Fibroblast of mammary gland (primary cell): ENCODE measurements around the gene JARID2.

Source experiments
- DNase-seq: peaks from one replicate; pipeline ENCODE4 v3.0.0-alpha.2; 2010; ENCODE audit warnings: low read depth
- H3K4me3 ChIP-seq: 2 replicates; pipeline ENCODE4 v1.5.1; 2011; ENCODE audit warnings: low read depth, mild to moderate bottlenecking, low read length, moderate library complexity; ENCODE audit not compliant: control insufficient read depth
- TF ChIP-seq, protein P1 (sequence below): conservative IDR thresholded peaks from 2 replicates; pipeline ENCODE4 v1.5.1; 2011; ENCODE audit warnings: low read depth, low read length, inconsistent platforms; ENCODE audit not compliant: control insufficient read depth, insufficient read depth

Gene JARID2

GRCh38 chr6:15264902-15265761, 19.3 kb downstream of the JARID2 start:
- peak; percentile 69 for DNase-seq
- TF ChIP-seq, protein P1, sequence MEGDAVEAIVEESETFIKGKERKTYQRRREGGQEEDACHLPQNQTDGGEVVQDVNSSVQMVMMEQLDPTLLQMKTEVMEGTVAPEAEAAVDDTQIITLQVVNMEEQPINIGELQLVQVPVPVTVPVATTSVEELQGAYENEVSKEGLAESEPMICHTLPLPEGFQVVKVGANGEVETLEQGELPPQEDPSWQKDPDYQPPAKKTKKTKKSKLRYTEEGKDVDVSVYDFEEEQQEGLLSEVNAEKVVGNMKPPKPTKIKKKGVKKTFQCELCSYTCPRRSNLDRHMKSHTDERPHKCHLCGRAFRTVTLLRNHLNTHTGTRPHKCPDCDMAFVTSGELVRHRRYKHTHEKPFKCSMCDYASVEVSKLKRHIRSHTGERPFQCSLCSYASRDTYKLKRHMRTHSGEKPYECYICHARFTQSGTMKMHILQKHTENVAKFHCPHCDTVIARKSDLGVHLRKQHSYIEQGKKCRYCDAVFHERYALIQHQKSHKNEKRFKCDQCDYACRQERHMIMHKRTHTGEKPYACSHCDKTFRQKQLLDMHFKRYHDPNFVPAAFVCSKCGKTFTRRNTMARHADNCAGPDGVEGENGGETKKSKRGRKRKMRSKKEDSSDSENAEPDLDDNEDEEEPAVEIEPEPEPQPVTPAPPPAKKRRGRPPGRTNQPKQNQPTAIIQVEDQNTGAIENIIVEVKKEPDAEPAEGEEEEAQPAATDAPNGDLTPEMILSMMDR: no peak
- H3K4me3 ChIP-seq: no peak overlapping the region

DNA sequence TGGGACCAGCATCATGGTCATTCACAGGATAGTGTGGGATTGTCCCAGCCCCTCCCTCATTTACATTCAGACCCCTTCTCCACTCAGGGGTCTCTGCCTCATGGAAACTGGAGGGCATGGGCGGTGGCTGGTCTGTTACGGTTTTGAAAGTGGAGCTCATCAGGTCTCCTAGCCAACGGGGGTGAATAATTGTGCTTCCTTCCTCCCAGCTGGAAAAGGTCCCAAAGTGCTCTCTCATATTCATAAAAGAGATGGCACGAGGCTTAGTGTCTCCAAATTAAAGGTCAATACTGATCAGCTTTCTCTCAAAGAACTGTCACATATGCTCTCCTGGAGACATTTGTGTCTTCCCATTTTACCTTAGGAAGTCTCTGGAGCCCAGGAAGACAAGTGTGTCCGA, 19.9 kb downstream of the JARID2 start:
- no peak overlapping the region for H3K4me3 ChIP-seq
- TF ChIP-seq, protein P1: no peak

DNA sequence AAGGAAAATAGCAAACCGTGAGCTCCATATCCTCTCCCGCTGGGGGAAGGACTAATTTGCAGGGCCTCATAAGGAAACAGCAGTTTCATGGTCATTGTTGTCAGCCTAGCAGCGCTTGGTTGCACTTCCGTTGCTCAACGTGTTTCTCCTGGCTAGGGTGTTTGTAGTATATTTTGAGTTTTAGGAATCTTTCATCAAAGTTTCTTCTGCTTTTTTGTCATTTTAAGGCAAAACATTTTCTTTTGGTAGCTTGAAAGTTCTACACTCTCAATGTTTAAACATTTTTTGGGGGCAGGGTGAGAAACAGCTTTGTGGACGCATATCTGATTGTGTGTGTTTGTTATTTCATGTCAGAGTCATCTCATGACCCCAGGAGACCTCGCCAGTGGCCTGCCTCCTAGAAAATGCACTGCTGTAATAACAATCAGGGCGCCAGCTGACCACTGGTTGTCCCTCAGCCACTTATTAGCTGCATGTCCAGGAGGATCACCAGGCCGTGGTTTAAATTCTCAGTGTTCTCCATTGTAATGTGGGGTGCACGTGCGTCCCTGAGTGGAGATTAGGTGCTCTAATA, 20.6 kb downstream of the JARID2 start:
- TF ChIP-seq, protein P1: no peak
- DNase-seq: no peak
- no peak overlapping the region for H3K4me3 ChIP-seq

More for the DNA sequence above, 19.9 kb downstream of the JARID2 start:
- no peak for DNase-seq

- TF ChIP-seq, protein P1: no peak
- no peak for DNase-seq
- no peak overlapping the region for H3K4me3 ChIP-seq
These were observed 21.4 kb downstream of the JARID2 start for GRCh38 chr6:15267221-15267620.

DNA sequence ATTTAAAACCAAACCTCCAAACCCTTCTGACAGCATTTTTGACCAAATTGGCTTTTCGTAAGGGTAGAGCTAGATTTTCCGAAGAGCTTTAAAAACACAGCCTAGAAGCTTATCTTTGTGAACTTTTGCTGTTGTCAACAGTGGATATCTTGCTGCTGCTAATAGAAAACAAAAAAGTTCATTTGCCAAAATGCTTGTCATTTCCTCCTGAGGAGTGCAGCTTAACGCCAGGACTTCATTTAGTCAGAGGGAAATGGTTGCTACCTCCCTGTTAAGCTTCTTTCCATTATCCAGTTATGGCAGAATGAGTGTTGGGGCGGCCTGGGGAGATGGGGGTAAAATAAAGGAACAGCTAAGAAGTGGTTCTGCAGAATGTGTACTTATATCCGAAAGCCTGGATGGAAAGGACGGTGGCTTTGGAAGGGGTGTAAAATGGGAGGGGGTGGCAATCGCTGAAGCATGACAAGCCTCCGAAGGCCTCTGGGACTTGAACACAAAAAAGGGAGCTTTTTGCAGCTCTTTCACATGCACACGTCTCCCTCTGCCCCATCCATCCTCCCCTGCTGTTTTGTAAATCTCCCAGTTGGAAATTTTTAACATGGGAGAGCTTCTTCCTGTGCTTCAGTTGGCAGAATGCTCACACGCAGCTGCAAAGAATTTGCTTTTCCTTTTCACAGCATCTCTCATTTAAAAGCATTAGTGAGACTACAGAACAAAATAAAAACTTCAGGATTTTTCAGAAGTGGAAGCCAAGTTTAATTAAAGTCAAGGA, 22.5 kb downstream of the JARID2 start:
- no peak overlapping the region for H3K4me3 ChIP-seq
- TF ChIP-seq, protein P1: no peak
- DNase-seq: no peak

- no peak overlapping the region for H3K4me3 ChIP-seq
- no peak for DNase-seq
- TF ChIP-seq, protein P1: no peak
These were observed 23.1 kb downstream of the JARID2 start for GRCh38 chr6:15269011-15269410.
